HepG2 (cell line): ENCODE data around the gene ETFRF1. TPM values are rescaled to one million over a fixed set of nuclear protein-coding genes. Genes with fewer than 3 reads are reported as not detected.

ENCODE experiments used
- ATF7 ChIP-seq, 2 experiments: fragments of 450-650 bp in 1 of 2; sonication (generic) in 1 of 2; formaldehyde crosslinking in 1 of 2; IDR thresholded peaks; 2 replicates each; pipeline versions ENCODE4 v1.4.0 to v1.6.1; 2016 to 2020; ENCODE audit warnings: antibody characterized with exemption in 1 of 2, mild to moderate bottlenecking in 1 of 2, missing genetic modification reagents in 1 of 2
- CREB3 ChIP-seq: sonication (generic); formaldehyde crosslinking; IDR thresholded peaks from 2 replicates; pipeline ENCODE4 v1.5.0; 2020; ENCODE audit warnings: missing genetic modification reagents
- EHMT2 ChIP-seq: fragments of 200-600 bp; sonication (generic); IDR thresholded peaks from 2 replicates; pipeline ENCODE4 v1.7.0; 2017; ENCODE audit warnings: antibody characterized with exemption, low read depth, low read length, borderline replicate concordance
- FOXA1 ChIP-seq, 2 experiments: fragments of 450-650 bp in 1 of 2; sonication (generic) in 1 of 2; formaldehyde crosslinking in 1 of 2; IDR thresholded peaks; 2 replicates each; pipeline versions ENCODE4 v1.4.0 to v1.6.1; 2016 to 2020; ENCODE audit warnings: missing genetic modification reagents in 1 of 2
- IRX3 ChIP-seq: sonication (generic); formaldehyde crosslinking; IDR thresholded peaks from 2 replicates; pipeline ENCODE4 v1.8.1; 2023; ENCODE audit warnings: mild to moderate bottlenecking, low read depth, missing genetic modification reagents, borderline replicate concordance
- MAF1 ChIP-seq: sonication (generic); formaldehyde crosslinking; IDR thresholded peaks from 2 replicates; pipeline ENCODE4 v1.5.0; 2020; ENCODE audit warnings: missing genetic modification reagents, borderline replicate concordance
- NFATC3 ChIP-seq: sonication (generic); formaldehyde crosslinking; IDR thresholded peaks from 2 replicates; pipeline ENCODE4 v1.5.1; 2020; ENCODE audit warnings: mild to moderate bottlenecking, missing genetic modification reagents
- ZNF280B ChIP-seq: sonication (generic); formaldehyde crosslinking; IDR thresholded peaks from 2 replicates; pipeline ENCODE4 v1.5.0; 2020; ENCODE audit warnings: missing genetic modification reagents, mild to moderate bottlenecking, borderline replicate concordance
- ZNF30 ChIP-seq: sonication (generic); formaldehyde crosslinking; IDR thresholded peaks from 2 replicates; pipeline ENCODE4 v1.5.0; 2020; ENCODE audit warnings: mild to moderate bottlenecking, missing genetic modification reagents
- ZNF431 ChIP-seq: sonication (generic); formaldehyde crosslinking; IDR thresholded peaks from 2 replicates; pipeline ENCODE4 v1.9.0; 2022; ENCODE audit warnings: missing genetic modification reagents, low read depth, mild to moderate bottlenecking, borderline replicate concordance
- ZNF572 ChIP-seq: sonication (generic); formaldehyde crosslinking; IDR thresholded peaks from 2 replicates; pipeline ENCODE4 v1.5.1; 2020; ENCODE audit warnings: mild to moderate bottlenecking, missing genetic modification reagents
- ZNF737 ChIP-seq: sonication (generic); formaldehyde crosslinking; IDR thresholded peaks from 2 replicates; pipeline ENCODE4 v1.5.0; 2020; ENCODE audit warnings: missing genetic modification reagents, mild to moderate bottlenecking, borderline replicate concordance
- ZNF75D ChIP-seq: sonication (generic); formaldehyde crosslinking; IDR thresholded peaks from 2 replicates; pipeline ENCODE4 v1.8.1; 2023; ENCODE audit warnings: missing genetic modification reagents, mild to moderate bottlenecking, borderline replicate concordance
- polyA plus RNA-seq, 8 experiments: library from polyadenylated mRNA; depleted of rRNA in 3 of 8; stranded (reverse) in 7 of 8; unstranded in 1 of 8; fragments of >200 nt; fragmentation: Illumina TruSeq in 4 of 8; extraction: Trizol in 4 of 8; gene quantifications; 2 replicates each; pipeline versions ENCODE4 v1.2.1 to v1.2.3, GENCODE V29; 2011 to 2016; ENCODE audit warnings: low read depth in 4 of 8, missing spikeins in 1 of 8, mixed read lengths in 1 of 8; ENCODE audit not compliant: insufficient read depth in 1 of 8
- total RNA-seq, 5 experiments: library from RNA; depleted of rRNA; stranded (reverse); fragments of >200 nt; fragmentation: Illumina TruSeq; extraction: Trizol; gene quantifications; 2 replicates each; pipeline ENCODE4 v1.2.3, GENCODE V29; 2016; ENCODE audit warnings: low read depth in 1 of 5
- TF ChIP-seq, protein P1 (sequence below): IDR thresholded peaks from 2 replicates; pipeline ENCODE4 v1.6.1; 2016; ENCODE audit warnings: missing biosample characterization, missing genetic modification reagents, low read depth

Gene ETFRF1
- total and polyA plus RNA-seq, 2 of the 13 experiments (the other 11 are each of a cell fraction or from before 2014, with no cell fraction given): 6.8 to 7.0 TPM

DNA sequence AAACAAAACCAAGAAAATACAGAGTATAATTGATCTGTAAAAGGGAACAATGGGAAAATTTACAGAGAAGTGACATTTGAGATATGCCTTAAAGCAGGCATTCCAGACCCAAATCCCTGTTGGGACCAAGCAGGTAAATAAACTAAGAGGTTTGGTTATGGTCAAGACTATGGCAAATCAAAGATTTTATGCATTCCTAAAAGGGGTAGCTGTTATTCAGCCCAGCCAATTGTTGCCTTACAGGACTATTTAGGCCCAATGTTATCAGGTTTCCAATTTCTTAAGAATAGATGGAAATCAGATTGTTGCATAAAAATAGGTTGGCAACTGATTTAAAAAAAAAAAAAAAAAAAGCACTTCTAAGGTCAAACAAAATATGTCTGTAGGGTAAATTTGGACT lies 5.4 kb upstream of the ETFRF1 start (continued):
- TF ChIP-seq, protein P1, sequence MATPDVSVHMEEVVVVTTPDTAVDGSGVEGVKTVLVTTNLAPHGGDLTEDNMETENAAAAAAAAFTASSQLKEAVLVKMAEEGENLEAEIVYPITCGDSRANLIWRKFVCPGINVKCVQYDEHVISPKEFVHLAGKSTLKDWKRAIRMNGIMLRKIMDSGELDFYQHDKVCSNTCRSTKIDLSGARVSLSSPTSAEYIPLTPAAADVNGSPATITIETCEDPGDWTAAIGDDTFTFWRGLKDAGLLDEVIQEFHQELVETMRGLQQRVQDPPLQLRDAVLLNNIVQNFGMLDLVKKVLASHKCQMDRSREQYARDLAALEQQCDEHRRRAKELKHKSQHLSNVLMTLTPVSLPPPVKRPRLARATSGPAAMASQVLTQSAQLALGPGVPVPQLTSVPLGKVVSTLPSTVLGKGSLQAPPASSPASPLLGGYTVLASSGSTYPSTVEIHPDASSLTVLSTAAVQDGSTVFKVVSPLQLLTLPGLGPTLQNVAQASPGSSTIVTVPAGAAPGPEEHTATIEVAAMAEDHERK (CRISPR knock-in tag): no peak
- no peak for TF ChIP-seq EHMT2
- no peak for TF ChIP-seq MAF1 (CRISPR knock-in tag)
- TF ChIP-seq NFATC3 (CRISPR knock-in tag): no peak
- no peak for TF ChIP-seq ZNF431 (CRISPR knock-in tag)
- no peak for TF ChIP-seq ZNF30 (CRISPR knock-in tag)
- TF ChIP-seq ZNF737 (CRISPR knock-in tag): no peak
- no peak for TF ChIP-seq ZNF572 (CRISPR knock-in tag)
- no peak for TF ChIP-seq FOXA1 (IDR thresholded peaks at IDR 0.05)
- no peak for TF ChIP-seq FOXA1 (CRISPR knock-in tag; IDR thresholded peaks at IDR 0.05)
- no peak for TF ChIP-seq ZNF75D
- TF ChIP-seq ATF7 (IDR thresholded peaks at IDR 0.05): no peak
- TF ChIP-seq ATF7 (CRISPR knock-in tag; IDR thresholded peaks at IDR 0.05): no peak
- TF ChIP-seq CREB3 (CRISPR knock-in tag): no peak
- no peak for TF ChIP-seq IRX3 (CRISPR knock-in tag)
- no peak for TF ChIP-seq ZNF280B (CRISPR knock-in tag)
